HepG2 (cell line): ENCODE measurements around the gene MORN3.

Source experiments
- BHLHE40 ChIP-seq: IDR thresholded peaks from 2 replicates; pipeline ENCODE4 v1.6.1; 2011; ENCODE audit warnings: low read length, improper control_type of control experiment
- IRX3 ChIP-seq: sonication (generic); formaldehyde crosslinking; IDR thresholded peaks from 2 replicates; pipeline ENCODE4 v1.8.1; 2023; ENCODE audit warnings: mild to moderate bottlenecking, low read depth, missing genetic modification reagents, borderline replicate concordance
- KDM5A ChIP-seq: fragments of 200-600 bp; sonication (generic); IDR thresholded peaks from 2 replicates; pipeline ENCODE4 v1.7.0; 2018; ENCODE audit warnings: antibody characterized with exemption, mild to moderate bottlenecking, low read length, borderline replicate concordance
- SMARCE1 ChIP-seq: fragments of 450-650 bp; IDR thresholded peaks from 2 replicates; pipeline ENCODE4 v1.6.1; 2017; ENCODE audit warnings: borderline replicate concordance
- TF ChIP-seq, protein P1 (sequence below): sonication (generic); formaldehyde crosslinking; IDR thresholded peaks from 2 replicates; pipeline ENCODE4 v1.8.0; 2022; ENCODE audit warnings: missing genetic modification reagents, mild to moderate bottlenecking, borderline replicate concordance

DNA sequence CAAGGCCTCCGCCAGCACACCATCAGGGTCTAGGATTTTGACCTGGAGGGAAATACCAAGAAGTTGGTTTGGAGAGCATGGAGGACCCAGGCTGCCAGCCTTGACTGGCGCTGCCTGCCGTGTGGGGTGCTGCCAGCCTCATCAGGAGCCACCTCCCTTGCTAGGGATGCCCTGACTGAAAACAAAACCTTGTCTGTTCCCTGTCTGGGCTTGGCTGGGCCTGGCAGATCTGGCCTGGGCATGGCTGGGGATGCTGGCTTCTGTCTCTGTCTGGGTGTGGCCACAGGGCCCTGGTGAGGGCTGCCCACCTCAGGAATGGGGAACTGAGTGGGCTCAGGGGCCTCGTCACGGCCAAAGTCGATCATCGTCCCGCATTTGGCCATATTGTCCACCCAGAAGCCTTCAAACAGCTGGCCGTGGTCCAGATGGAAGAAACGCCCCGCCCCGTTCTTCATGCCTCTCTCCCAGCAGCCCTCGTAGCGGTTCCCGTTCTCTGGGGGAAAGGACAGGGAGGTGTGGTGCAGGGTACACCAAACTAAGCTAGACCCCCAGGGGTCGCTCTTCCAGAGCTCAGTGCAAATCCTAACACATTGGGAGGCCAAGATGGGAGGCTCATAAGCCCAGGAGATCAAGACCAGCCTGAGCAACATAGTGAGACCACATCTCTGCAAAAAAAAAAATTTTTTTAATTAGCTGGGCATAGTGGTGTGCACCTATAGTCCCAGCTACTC is 16.5 kb downstream of the MORN3 start:
- TF ChIP-seq IRX3 (no peak), KDM5A (no peak), SMARCE1 (no peak), BHLHE40 (no peak)
- TF ChIP-seq, protein P1, sequence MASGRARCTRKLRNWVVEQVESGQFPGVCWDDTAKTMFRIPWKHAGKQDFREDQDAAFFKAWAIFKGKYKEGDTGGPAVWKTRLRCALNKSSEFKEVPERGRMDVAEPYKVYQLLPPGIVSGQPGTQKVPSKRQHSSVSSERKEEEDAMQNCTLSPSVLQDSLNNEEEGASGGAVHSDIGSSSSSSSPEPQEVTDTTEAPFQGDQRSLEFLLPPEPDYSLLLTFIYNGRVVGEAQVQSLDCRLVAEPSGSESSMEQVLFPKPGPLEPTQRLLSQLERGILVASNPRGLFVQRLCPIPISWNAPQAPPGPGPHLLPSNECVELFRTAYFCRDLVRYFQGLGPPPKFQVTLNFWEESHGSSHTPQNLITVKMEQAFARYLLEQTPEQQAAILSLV (CRISPR knock-in tag): no peak
